Neural cell (in vitro differentiated cells): Measurements from ENCODE around the gene ARHGAP18. TPM values are rescaled to one million over a fixed set of nuclear protein-coding genes. Genes with fewer than 3 reads are reported as not detected.

ENCODE experiments used
- H2AFZ ChIP-seq: fragments of 200-600, 300-800 bp; sonication (generic), shearing (Covaris generic); 2 replicates; pipeline ENCODE4 v1.6.0; 2014; ENCODE audit warnings: low read depth, mild to moderate bottlenecking, antibody characterized with exemption, low read length, moderate library complexity
- H3F3A ChIP-seq: fragments of 200-600 bp; shearing (Covaris generic); 2 replicates; pipeline ENCODE4 v1.6.1; 2016; ENCODE audit warnings: mild to moderate bottlenecking, moderate library complexity, mixed read lengths, antibody characterized with exemption, low read length; ENCODE audit not compliant: insufficient read depth, poor library complexity, severe bottlenecking
- H3K27ac ChIP-seq: fragments of 200-600, 300-800 bp; sonication (generic), shearing (Covaris generic); 2 replicates; pipeline ENCODE4 v1.5.1; 2014; ENCODE audit warnings: mild to moderate bottlenecking, low read length, moderate library complexity
- H3K27me3 ChIP-seq: fragments of 300-800, 200-600 bp; sonication (generic), shearing (Covaris generic); 2 replicates; pipeline ENCODE4 v1.6.0; 2014; ENCODE audit warnings: mild to moderate bottlenecking, low read depth, low read length, moderate library complexity; ENCODE audit not compliant: insufficient read depth
- H3K36me3 ChIP-seq: fragments of 300-800, 200-600 bp; sonication (generic), shearing (Covaris generic); 2 replicates; pipeline ENCODE4 v1.5.1; 2014; ENCODE audit warnings: mild to moderate bottlenecking, antibody characterized with exemption, low read length, moderate library complexity; ENCODE audit not compliant: insufficient read depth
- H3K4me2 ChIP-seq: fragments of 300-800, 200-600 bp; sonication (generic), shearing (Covaris generic); 2 replicates; pipeline ENCODE4 v1.6.0; 2014; ENCODE audit warnings: mild to moderate bottlenecking, low read length
- H3K4me3 ChIP-seq: fragments of 300-800, 200-600 bp; sonication (generic), shearing (Covaris generic); 2 replicates; pipeline ENCODE4 v1.5.1; 2014; ENCODE audit warnings: mild to moderate bottlenecking, low read length, moderate library complexity
- H3K79me2 ChIP-seq: fragments of 200-600 bp; shearing (Covaris generic); replicated peaks from 2 replicates; pipeline ENCODE4 v1.6.0; 2014; ENCODE audit warnings: mild to moderate bottlenecking, low read length, moderate library complexity; ENCODE audit not compliant: insufficient read depth
- H3K9ac ChIP-seq: fragments of 300-800, 200-600 bp; sonication (generic), shearing (Covaris generic); 2 replicates; pipeline ENCODE4 v1.6.1; 2016; ENCODE audit warnings: mild to moderate bottlenecking, low read length, mixed read lengths
- H3K9me2 ChIP-seq: fragments of 200-600 bp; shearing (Covaris generic); 2 replicates; pipeline ENCODE4 v1.6.1; 2016; ENCODE audit warnings: mild to moderate bottlenecking, low read length, mixed read lengths; ENCODE audit not compliant: insufficient read depth
- H3K9me3 ChIP-seq: fragments of 200-600, 300-800 bp; sonication (generic), shearing (Covaris generic); 2 replicates; pipeline ENCODE4 v1.6.1; 2016; ENCODE audit warnings: mild to moderate bottlenecking, mixed run types, low read length, moderate library complexity, mixed read lengths
- H4K20me1 ChIP-seq: fragments of 200-600 bp; shearing (Covaris generic); 2 replicates; pipeline ENCODE4 v1.6.1; 2016; ENCODE audit warnings: mild to moderate bottlenecking, mixed run types; ENCODE audit not compliant: insufficient read depth
- CTCF ChIP-seq: fragments of 450-650 bp; IDR thresholded peaks from 2 replicates; pipeline ENCODE4 v1.5.1; 2014; ENCODE audit warnings: antibody characterized with exemption, mild to moderate bottlenecking, moderate library complexity; ENCODE audit not compliant: poor library complexity, severe bottlenecking
- EP300 ChIP-seq: fragments of 450-650 bp; conservative IDR thresholded peaks from 2 replicates; pipeline ENCODE4 v1.6.1; 2014; ENCODE audit warnings: antibody characterized with exemption, mild to moderate bottlenecking, moderate library complexity; ENCODE audit not compliant: poor library complexity, severe bottlenecking
- EZH2 ChIP-seq: fragments of 200-600, 300-800 bp; shearing (Covaris generic), sonication (generic); IDR thresholded peaks from 2 replicates; pipeline ENCODE4 v1.6.1; 2014; ENCODE audit warnings: antibody characterized with exemption, low read length, borderline replicate concordance, mild to moderate bottlenecking; ENCODE audit not compliant: insufficient read depth, poor library complexity, severe bottlenecking
- MXI1 ChIP-seq: fragments of 450-650 bp; conservative IDR thresholded peaks from 2 replicates; pipeline ENCODE4 v1.6.1; 2014; ENCODE audit warnings: antibody characterized with exemption, mild to moderate bottlenecking; ENCODE audit not compliant: poor library complexity, severe bottlenecking
- POLR2AphosphoS5 ChIP-seq: IDR thresholded peaks from 2 replicates; pipeline ENCODE4 v1.6.1; 2012
- RAD21 ChIP-seq: fragments of 450-650 bp; conservative IDR thresholded peaks from 2 replicates; pipeline ENCODE4 v1.6.1; 2014; ENCODE audit warnings: antibody characterized with exemption, mild to moderate bottlenecking, moderate library complexity
- REST ChIP-seq: IDR thresholded peaks from 2 replicates; pipeline ENCODE4 v1.6.1; 2012; ENCODE audit warnings: borderline replicate concordance
- SMC3 ChIP-seq: fragments of 450-650 bp; conservative IDR thresholded peaks from 2 replicates; pipeline ENCODE4 v1.6.1; 2014; ENCODE audit warnings: antibody characterized with exemption, mild to moderate bottlenecking, moderate library complexity; ENCODE audit not compliant: poor library complexity
- TAF1 ChIP-seq: IDR thresholded peaks from 2 replicates; pipeline ENCODE4 v1.6.1; 2012; ENCODE audit warnings: low read depth
- polyA plus RNA-seq: library from polyadenylated mRNA; depleted of rRNA; stranded (reverse); fragments of >200 nt; gene quantifications from 2 replicates; pipeline ENCODE4 v1.2.3, GENCODE V29; 2014

ARHGAP18 gene
- polyA plus RNA-seq, 1 donor from 2014 or later, result 4.7 TPM

GRCh38 chr6:129713806-129714333, 3.9 kb upstream of the ARHGAP18 start:
- no peaks in the 10 kb centered on the region for H3K9me2 ChIP-seq
- no peak overlapping the region for H3K4me3 ChIP-seq
- H3K27me3 ChIP-seq, result no peaks in the 10 kb centered on the region
- no peak overlapping the region for H3K4me2 ChIP-seq
- H3K27ac ChIP-seq, result no peak overlapping the region
- no peak overlapping the region for H2AFZ ChIP-seq
- TF ChIP-seq RAD21, result no peak
- TF ChIP-seq EP300, result no peak
- TF ChIP-seq TAF1, result no peak
- TF ChIP-seq REST, result no peak
- TF ChIP-seq CTCF, result no peak
- TF ChIP-seq SMC3, result no peak
- TF ChIP-seq MXI1, result no peak
- H3K9ac ChIP-seq, result no peak overlapping the region
- no peaks in the 10 kb centered on the region for H3F3A ChIP-seq
- H3K9me3 ChIP-seq, result no peaks in the 10 kb centered on the region
- H3K79me2 ChIP-seq, result no peaks in the 10 kb centered on the region
- H4K20me1 ChIP-seq, result no peaks in the 10 kb centered on the region
- H3K36me3 ChIP-seq, result no peaks in the 10 kb centered on the region

GRCh38 chr6:129711271-129711631, 1.3 kb upstream of the ARHGAP18 start:
- no peak overlapping the region for H3K27ac ChIP-seq
- no peak overlapping the region for H3K4me3 ChIP-seq
- H4K20me1 ChIP-seq, result no peaks in the 10 kb centered on the region
- no peak overlapping the region for H2AFZ ChIP-seq
- H3K79me2 ChIP-seq, result no peaks in the 10 kb centered on the region
- H3K9ac ChIP-seq, result no peak overlapping the region
- H3K4me2 ChIP-seq, result no peak overlapping the region
- H3K27me3 ChIP-seq, result no peaks in the 10 kb centered on the region
- no peaks in the 10 kb centered on the region for H3K9me2 ChIP-seq
- TF ChIP-seq REST, result no peak
- TF ChIP-seq TAF1, result no peak
- TF ChIP-seq SMC3, result no peak
- no peak for TF ChIP-seq EP300
- TF ChIP-seq POLR2AphosphoS5, result no peak
- no peak for TF ChIP-seq EZH2
- TF ChIP-seq RAD21, result no peak
- TF ChIP-seq MXI1, result no peak
- no peak for TF ChIP-seq CTCF
- H3K9me3 ChIP-seq, result no peaks in the 10 kb centered on the region
- H3K36me3 ChIP-seq, result no peaks in the 10 kb centered on the region
- no peaks in the 10 kb centered on the region for H3F3A ChIP-seq
